Keratinocyte (primary cell): Measurements from ENCODE around the gene RASAL2. TPM values are rescaled to one million over a fixed set of nuclear protein-coding genes. Genes with fewer than 3 reads are reported as not detected.

Source experiments
- DNase-seq: peaks from one replicate; pipeline ENCODE4 v3.0.0-alpha.2; 2011; ENCODE audit warnings: low read depth, missing footprints, low spot score
- FAIRE-seq: peaks from 2 replicates; lab custom pipeline; 2011; peaks lifted over from hg19 to GRCh38; lab: Jason Lieb, UNC
- H2AFZ ChIP-seq: 2 replicates; pipeline ENCODE4 v1.6.0; 2012; ENCODE audit warnings: low read length, control low read depth, inconsistent platforms; ENCODE audit not compliant: control insufficient read depth
- H3K27ac ChIP-seq: 2 replicates; pipeline ENCODE4 v1.5.1; 2011; ENCODE audit warnings: low read length; ENCODE audit not compliant: control insufficient read depth, insufficient read depth
- H3K27me3 ChIP-seq: 3 replicates; pipeline ENCODE4 v1.6.0; 2011; ENCODE audit warnings: low read length; ENCODE audit not compliant: control insufficient read depth, insufficient read depth; ENCODE audit errors: extremely low read depth
- H3K36me3 ChIP-seq, 2 experiments: 2 replicates in 1 of 2; 3 replicates in 1 of 2; pipeline ENCODE4 v1.5.1; 2011; ENCODE audit warnings: low read length in 2 of 2, mild to moderate bottlenecking in 1 of 2; ENCODE audit not compliant: control insufficient read depth in 2 of 2, insufficient read depth in 2 of 2; ENCODE audit errors: extremely low read depth in 1 of 2
- H3K4me1 ChIP-seq: 3 replicates; pipeline ENCODE4 v1.5.1; 2011; ENCODE audit warnings: low read length; ENCODE audit not compliant: control insufficient read depth, insufficient read depth; ENCODE audit errors: extremely low read depth
- H3K4me2 ChIP-seq: 3 replicates; pipeline ENCODE4 v1.6.0; 2011; ENCODE audit warnings: low read depth, low read length; ENCODE audit not compliant: control insufficient read depth, insufficient read depth; ENCODE audit errors: extremely low read depth
- H3K4me3 ChIP-seq, 3 experiments: fragments of 200-600 bp in 1 of 3; sonication (generic) in 1 of 3; 2 replicates in 2 of 3; 3 replicates in 1 of 3; pipeline ENCODE4 v1.5.1; 2011 to 2016; ENCODE audit warnings: low read length in 3 of 3, mild to moderate bottlenecking in 3 of 3, control low read depth in 2 of 3, inconsistent platforms in 1 of 3, low read depth in 1 of 3, mixed read lengths in 1 of 3, mixed run types in 1 of 3, moderate library complexity in 1 of 3; ENCODE audit not compliant: control insufficient read depth in 2 of 3, insufficient read depth in 2 of 3; ENCODE audit errors: extremely low read depth in 1 of 3
- H3K79me2 ChIP-seq: 2 replicates; pipeline ENCODE4 v1.6.0; 2012; ENCODE audit warnings: low read length; ENCODE audit not compliant: control insufficient read depth, insufficient read depth
- H3K9ac ChIP-seq: 3 replicates; pipeline ENCODE4 v1.6.0; 2011; ENCODE audit warnings: low read length; ENCODE audit not compliant: control insufficient read depth, insufficient read depth; ENCODE audit errors: extremely low read depth
- H3K9me1 ChIP-seq: 3 replicates; pipeline ENCODE4 v1.6.0; 2011; ENCODE audit warnings: low read length; ENCODE audit not compliant: control insufficient read depth, insufficient read depth; ENCODE audit errors: extremely low read depth
- H3K9me3 ChIP-seq: 2 replicates; pipeline ENCODE4 v1.5.1; 2012; ENCODE audit warnings: low read depth, low read length; ENCODE audit not compliant: control insufficient read depth
- H4K20me1 ChIP-seq: 3 replicates; pipeline ENCODE4 v1.6.0; 2011; ENCODE audit warnings: low read length; ENCODE audit not compliant: control insufficient read depth, insufficient read depth; ENCODE audit errors: extremely low read depth
- EZH2 ChIP-seq: IDR thresholded peaks from one replicate; pipeline ENCODE4 v1.6.1; 2012; ENCODE audit warnings: inconsistent platforms, mild to moderate bottlenecking, low read length, moderate library complexity
- dilution Hi-C: fragments of 300-500 bp; cut with MboI; formaldehyde crosslinking; loops from one replicate; pipeline ENCODE4 v1.7.0; 2020; ENCODE audit warnings: low sequenced_read_pairs; ENCODE audit not compliant: extremely low pct_ligation_motif_present
- polyA plus RNA-seq, 5 experiments: library from polyadenylated mRNA; depleted of rRNA in 3 of 5; stranded (reverse) in 3 of 5; stranded (forward) in 1 of 5; unstranded in 1 of 5; fragments of >200 nt; gene quantifications; 1 replicate in 1 of 5; 2 replicates in 3 of 5; 3 replicates in 1 of 5; pipeline versions ENCODE4 v1.2.1 to v1.2.3, GENCODE V29; 2011 to 2012; ENCODE audit warnings: missing spikeins in 2 of 5, low read depth in 1 of 5, low replicate concordance in 1 of 5
- TF ChIP-seq, protein P1 (sequence below), 3 experiments: IDR thresholded peaks in 1 of 3; conservative IDR thresholded peaks in 1 of 3; optimal IDR thresholded peaks in 1 of 3; 2 replicates in 2 of 3; 3 replicates in 1 of 3; pipeline versions ENCODE3 to v1.5.1; 2011; ENCODE audit warnings: low read length in 3 of 3, mild to moderate bottlenecking in 3 of 3, moderate library complexity in 2 of 3, control low read depth in 1 of 3, inconsistent platforms in 1 of 3; ENCODE audit not compliant: insufficient read depth in 2 of 3; ENCODE audit errors: extremely low read depth in 1 of 3

Gene RASAL2
- polyA plus RNA-seq, 1 donor (not counting 4 experiments of a cell fraction or from before 2014, with no cell fraction given) = 27.2 TPM

DNA sequence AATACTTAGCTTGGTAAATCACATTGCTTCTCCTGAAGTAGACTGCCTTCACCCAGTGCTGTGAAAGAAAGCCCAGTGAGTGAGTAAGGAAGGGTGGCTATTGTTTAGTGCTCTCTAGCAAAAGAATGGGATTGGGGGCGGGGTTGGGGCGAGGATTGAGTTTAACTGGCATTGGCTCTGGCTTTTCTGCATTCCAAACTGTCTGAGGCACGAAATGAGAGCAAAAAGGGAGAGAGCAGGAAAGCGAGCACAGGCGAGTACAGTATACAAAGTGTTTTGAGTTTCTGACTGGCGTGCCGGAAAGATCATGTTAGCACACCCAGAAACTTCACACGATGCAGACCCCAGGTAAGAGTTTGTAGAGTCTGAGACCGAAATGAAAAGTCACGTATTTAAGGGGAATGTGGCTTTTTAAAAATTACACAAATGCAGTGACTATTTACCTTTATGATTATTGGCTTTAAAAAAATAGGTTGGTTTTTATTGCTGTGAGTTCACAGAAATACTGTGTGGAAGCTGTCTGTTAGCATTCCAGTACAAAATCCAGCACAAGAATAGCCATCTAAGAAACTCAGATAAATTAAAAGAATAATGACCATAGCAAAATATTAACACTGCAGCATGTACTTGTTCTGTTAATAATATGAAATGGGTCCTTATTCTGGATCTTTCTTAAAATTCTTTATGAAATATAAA is 247.5 kb downstream of the RASAL2 start:
- peaks cover 42% of the 10 kb centered on the region for H3K4me1 ChIP-seq
- H4K20me1 ChIP-seq = no peaks in the 10 kb centered on the region
- dilution Hi-C loops = no loop called here
- peak overlapping the region; percentile 35 to 54 (median 53) for H3K4me3 ChIP-seq
- H3K79me2 ChIP-seq = peaks cover 46% of the 10 kb centered on the region
- H3K27me3 ChIP-seq = no peaks in the 10 kb centered on the region
- peak overlapping the region; percentile 92 for H3K27ac ChIP-seq
- H3K9me3 ChIP-seq = no peaks in the 10 kb centered on the region
- peak; percentile 97 for FAIRE-seq
- peak; percentile 26 for DNase-seq
- peak overlapping the region; percentile 95 for H3K4me2 ChIP-seq
- no peaks in the 10 kb centered on the region for H3K36me3 ChIP-seq
- TF ChIP-seq, protein P1, sequence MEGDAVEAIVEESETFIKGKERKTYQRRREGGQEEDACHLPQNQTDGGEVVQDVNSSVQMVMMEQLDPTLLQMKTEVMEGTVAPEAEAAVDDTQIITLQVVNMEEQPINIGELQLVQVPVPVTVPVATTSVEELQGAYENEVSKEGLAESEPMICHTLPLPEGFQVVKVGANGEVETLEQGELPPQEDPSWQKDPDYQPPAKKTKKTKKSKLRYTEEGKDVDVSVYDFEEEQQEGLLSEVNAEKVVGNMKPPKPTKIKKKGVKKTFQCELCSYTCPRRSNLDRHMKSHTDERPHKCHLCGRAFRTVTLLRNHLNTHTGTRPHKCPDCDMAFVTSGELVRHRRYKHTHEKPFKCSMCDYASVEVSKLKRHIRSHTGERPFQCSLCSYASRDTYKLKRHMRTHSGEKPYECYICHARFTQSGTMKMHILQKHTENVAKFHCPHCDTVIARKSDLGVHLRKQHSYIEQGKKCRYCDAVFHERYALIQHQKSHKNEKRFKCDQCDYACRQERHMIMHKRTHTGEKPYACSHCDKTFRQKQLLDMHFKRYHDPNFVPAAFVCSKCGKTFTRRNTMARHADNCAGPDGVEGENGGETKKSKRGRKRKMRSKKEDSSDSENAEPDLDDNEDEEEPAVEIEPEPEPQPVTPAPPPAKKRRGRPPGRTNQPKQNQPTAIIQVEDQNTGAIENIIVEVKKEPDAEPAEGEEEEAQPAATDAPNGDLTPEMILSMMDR (optimal IDR thresholded peaks at IDR 0.05 in 1 of 3, IDR thresholded peaks at IDR 0.05 in 1 of 3, conservative IDR thresholded peaks at IDR 0.05 in 1 of 3; ENCODE audit: extremely low read depth in 1 of 3, insufficient read depth in 2 of 3, low read length in 3 of 3) = no peak
- no peak for TF ChIP-seq EZH2
- no peaks in the 10 kb centered on the region for H3K9me1 ChIP-seq
- H3K9ac ChIP-seq = peak overlapping the region; percentile 76
- H2AFZ ChIP-seq = peak overlapping the region; percentile 53

DNA sequence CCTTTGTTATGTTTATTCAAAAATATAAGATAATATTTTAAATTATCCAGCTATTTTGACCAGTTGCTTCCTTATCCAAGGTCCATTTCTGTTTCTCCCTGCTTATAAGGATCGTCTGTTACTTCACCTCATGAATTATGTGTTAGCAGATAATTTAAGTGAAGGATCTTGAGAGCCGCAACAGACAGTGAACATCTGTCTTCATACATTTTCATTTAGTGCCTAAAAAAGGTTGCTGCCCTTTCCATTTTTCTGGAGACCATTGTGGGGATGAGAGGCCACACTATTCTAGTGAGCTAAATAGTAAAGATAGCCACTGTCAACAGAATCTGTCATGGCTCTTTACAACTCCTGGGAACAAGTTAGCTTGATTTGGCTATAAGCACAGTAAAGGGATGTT is 248.8 kb downstream of the RASAL2 start:
- Histone ChIP-seq H3K79me2 (peaks cover 44% of the 10 kb centered on the region), H3K4me2 (peak overlapping the region; percentile 23), H3K36me3 (no peaks in the 10 kb centered on the region), H3K27ac (no peak overlapping the region), H3K27me3 (no peaks in the 10 kb centered on the region), H2AFZ (no peak overlapping the region), H3K9me3 (no peaks in the 10 kb centered on the region), H3K4me1 (peaks cover 42% of the 10 kb centered on the region), H3K9ac (no peak overlapping the region), H3K9me1 (no peaks in the 10 kb centered on the region), H3K4me3 (no peak overlapping the region), H4K20me1 (no peaks in the 10 kb centered on the region)
- dilution Hi-C loops = no loop called here
- DNase-seq (no peak), FAIRE-seq (no peak)
- TF ChIP-seq EZH2 = no peak
- TF ChIP-seq, protein P1 (optimal IDR thresholded peaks at IDR 0.05 in 1 of 3, IDR thresholded peaks at IDR 0.05 in 1 of 3, conservative IDR thresholded peaks at IDR 0.05 in 1 of 3; ENCODE audit: extremely low read depth in 1 of 3, insufficient read depth in 2 of 3, low read length in 3 of 3) = no peak
